ENCODE results near the gene UBLCP1.
"Not testable (repeated sequence)": the region's sequence is repeated elsewhere in the genome, so short reads cannot be mapped to it uniquely, and the experiment has no call there.

Gene UBLCP1

DNA sequence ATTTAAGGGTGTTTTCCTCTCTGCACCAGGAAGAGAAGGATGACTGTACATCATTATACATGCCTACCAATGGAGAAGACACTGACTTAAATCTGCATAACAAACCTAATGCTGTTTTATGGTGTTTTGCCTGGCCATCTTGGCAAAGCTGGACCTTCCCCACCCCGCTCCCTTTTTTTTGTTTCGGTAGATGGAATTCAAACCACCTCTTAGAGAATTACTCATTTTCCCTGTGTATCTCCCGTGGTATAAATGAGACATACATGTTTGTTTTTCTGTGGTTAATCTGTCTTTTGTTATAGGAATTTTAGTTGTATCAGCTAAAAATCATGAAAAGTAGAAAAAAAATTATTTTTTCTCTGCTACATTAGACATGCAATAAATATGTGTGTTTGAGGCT, 38.4 kb downstream of the UBLCP1 start:
- DNase-seq (ENCODE audit: low read depth): no peak
- TF ChIP-seq, protein P1, sequence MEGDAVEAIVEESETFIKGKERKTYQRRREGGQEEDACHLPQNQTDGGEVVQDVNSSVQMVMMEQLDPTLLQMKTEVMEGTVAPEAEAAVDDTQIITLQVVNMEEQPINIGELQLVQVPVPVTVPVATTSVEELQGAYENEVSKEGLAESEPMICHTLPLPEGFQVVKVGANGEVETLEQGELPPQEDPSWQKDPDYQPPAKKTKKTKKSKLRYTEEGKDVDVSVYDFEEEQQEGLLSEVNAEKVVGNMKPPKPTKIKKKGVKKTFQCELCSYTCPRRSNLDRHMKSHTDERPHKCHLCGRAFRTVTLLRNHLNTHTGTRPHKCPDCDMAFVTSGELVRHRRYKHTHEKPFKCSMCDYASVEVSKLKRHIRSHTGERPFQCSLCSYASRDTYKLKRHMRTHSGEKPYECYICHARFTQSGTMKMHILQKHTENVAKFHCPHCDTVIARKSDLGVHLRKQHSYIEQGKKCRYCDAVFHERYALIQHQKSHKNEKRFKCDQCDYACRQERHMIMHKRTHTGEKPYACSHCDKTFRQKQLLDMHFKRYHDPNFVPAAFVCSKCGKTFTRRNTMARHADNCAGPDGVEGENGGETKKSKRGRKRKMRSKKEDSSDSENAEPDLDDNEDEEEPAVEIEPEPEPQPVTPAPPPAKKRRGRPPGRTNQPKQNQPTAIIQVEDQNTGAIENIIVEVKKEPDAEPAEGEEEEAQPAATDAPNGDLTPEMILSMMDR (IDR thresholded peaks at IDR 0.05; ENCODE audit: low read length, missing control alignments): no peak
- H3K4me3 ChIP-seq (replicated peaks; ENCODE audit: low read depth, low read length): no peak overlapping the region

DNA sequence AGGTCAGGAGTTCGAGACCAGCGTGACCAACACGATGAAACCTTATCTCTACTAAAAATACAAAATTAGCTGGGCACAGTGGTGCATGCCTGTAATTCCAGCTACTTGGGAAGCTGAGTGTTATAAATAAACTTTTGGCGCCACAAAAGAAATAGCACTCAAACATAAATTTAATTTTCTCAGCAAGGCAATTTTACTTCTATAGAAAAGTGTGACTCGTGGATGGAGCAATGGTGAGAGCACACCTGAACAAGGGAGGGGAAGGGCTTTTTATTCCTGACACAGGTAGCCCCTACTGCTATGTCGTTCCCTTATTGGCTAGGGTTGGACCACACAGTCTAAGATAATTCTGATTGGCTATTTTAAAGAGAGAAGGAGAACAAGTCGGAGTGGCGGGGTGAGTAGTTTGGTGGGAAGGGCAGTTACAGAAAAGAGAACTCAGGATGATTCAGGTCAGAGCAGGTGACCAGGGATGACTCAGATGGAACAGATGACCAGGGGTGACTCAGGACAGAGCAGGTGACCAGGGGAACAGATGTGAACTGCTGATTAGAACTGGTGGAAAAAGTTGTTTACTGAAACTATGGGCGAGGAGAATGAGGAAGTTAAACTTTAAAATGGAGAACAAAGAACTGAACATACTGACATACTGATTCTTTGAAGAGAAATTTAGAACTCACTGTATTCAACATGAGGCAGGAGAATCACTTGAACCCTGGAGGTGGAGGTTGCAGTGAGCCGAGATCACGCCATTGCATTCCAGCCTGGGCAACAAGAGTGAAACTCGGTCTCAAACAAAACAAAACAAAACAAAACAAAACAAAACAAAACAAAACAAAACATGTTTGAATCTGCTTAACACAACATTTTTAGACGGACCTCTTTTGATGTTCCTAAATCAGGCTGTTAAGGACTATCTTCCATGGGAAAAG, 39.1 kb downstream of the UBLCP1 start:
- DNase-seq (ENCODE audit: low read depth); H3K4me3 ChIP-seq (replicated peaks; ENCODE audit: low read depth, low read length): not testable (repeated sequence)

DNA sequence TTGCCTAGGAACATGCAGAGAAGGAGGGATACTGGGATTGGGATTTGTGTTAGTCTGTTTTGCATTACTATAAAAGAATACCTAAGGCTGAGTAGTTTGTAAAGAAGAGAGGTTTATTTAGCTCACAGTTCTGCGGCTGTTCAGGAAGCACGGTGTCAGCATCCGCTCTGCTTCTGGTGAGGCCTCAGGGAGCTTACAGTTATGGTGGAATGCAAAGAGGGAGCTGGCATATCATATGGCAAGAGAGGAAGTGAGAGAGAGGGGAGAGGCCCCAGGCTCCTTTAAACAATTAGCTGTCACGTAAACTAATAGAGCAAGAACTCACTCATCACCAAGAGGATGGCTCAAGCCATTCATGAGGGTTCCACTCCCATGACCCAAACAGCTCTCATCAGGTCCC, 40.2 kb downstream of the UBLCP1 start:
- no peak for DNase-seq (ENCODE audit: low read depth)
- TF ChIP-seq, protein P1 (IDR thresholded peaks at IDR 0.05; ENCODE audit: low read length, missing control alignments): no peak
- H3K4me3 ChIP-seq (replicated peaks; ENCODE audit: low read depth, low read length): no peak overlapping the region

DNA sequence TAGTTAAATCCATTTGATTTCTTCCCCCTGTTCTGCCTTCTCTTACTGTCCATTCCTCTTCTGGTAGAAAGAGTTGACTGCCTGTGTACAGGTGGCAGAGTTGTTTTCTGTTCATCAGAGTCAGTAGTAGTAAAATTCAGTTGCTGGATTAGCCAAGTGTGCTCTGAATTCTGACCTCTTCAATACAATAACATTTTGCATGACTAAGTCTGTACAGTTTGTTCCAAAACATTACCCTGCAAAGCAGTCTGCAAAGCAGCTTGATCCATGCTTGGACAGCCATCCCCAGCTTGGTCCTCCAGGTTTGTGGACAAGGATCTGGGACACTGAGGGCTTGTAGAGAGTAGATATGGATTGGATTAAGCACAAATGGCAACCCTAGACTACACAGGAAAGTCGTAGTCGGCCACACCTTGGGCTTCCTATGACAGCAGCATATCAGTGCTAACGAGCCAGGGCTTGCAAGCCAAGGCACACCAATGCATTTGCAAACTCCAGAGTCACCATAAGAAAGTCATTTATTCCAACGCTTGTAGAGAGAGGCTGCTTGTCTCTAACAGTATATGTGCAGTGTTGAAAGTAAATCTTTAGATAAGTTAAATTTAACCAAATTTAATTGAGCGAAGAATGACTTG, 42.0 kb downstream of the UBLCP1 start:
- DNase-seq (ENCODE audit: low read depth): no peak
- H3K4me3 ChIP-seq (replicated peaks; ENCODE audit: low read depth, low read length): no peak overlapping the region
- TF ChIP-seq, protein P1 (IDR thresholded peaks at IDR 0.05; ENCODE audit: low read length, missing control alignments): no peak

GRCh38 chr5:159309689-159310433, 46.8 kb downstream of the UBLCP1 start:
- H3K4me3 ChIP-seq (replicated peaks; ENCODE audit: low read depth, low read length): no peak overlapping the region
- DNase-seq (ENCODE audit: low read depth): no peak
- TF ChIP-seq, protein P1 (IDR thresholded peaks at IDR 0.05; ENCODE audit: low read length, missing control alignments): no peak

GRCh38 chr5:159310511-159310910, 47.4 kb downstream of the UBLCP1 start:
- H3K4me3 ChIP-seq (replicated peaks; ENCODE audit: low read depth, low read length): no peak overlapping the region
- no peak for DNase-seq (ENCODE audit: low read depth)
- TF ChIP-seq, protein P1 (IDR thresholded peaks at IDR 0.05; ENCODE audit: low read length, missing control alignments): no peak

GRCh38 chr5:159311063-159311462, 48.0 kb downstream of the UBLCP1 start:
- no peak for DNase-seq (ENCODE audit: low read depth)
- TF ChIP-seq, protein P1 (IDR thresholded peaks at IDR 0.05; ENCODE audit: low read length, missing control alignments): no peak
- no peak overlapping the region for H3K4me3 ChIP-seq (replicated peaks; ENCODE audit: low read depth, low read length)
